ENCODE data around the gene EPS15.
A peak's percentile ranks its signal among the peaks of the same experiment; 100 is the strongest.
"Not testable (repeated sequence)": the region's sequence is repeated elsewhere in the genome, so short reads cannot be mapped to it uniquely, and the experiment has no call there.

The EPS15 gene

DNA sequence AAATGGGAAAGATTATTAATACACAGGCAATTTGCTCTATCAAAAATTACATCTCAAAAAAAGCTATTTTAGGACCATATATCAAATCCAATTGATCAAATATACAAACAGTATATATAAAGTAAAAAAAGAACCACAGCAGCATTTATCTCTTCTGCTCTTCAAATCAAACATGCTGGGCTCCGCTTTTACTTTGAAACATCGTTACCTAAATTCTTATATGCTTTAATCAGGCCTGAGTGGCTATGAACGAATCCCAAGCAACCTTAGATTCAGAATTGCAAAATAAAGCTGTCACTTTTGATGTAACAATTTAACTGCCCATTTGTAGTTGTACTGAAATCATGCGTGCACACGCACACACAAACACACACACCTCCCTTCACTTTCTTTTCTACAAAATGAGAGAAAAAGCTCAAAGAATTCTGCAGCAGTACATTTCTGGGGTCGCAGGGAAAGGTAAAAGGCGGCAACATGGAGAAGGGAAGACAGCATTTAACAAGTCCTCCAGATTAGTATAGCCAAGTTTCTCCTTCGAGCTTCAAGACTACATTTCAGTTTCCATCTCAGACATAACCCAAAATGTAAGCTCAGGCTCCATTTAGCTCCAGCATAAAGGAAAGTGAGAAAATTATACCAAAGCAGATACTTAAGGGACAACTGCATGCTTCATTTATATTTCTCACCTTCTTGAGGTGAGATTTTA is 96.5 kb downstream of the EPS15 start:
- no peak for DNase-seq

DNA sequence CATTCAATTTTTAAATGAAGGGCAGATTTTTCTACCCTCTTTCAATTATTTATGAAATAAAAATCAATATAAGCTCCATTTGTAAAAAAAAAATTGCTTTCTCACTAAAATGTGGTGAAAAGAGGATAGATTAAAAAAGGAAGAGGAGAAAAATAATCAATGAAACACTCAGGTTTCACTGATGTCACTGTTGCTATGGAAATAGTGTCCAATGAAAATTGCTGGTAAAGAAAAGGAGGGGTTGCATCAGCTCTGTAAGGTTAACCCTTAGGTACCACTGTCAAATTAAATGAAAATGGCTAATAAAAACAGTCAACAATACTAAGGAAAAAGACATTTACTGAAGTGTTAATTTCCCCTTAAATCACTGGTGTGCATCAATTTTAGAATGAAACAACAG is 97.1 kb downstream of the EPS15 start:
- peak; percentile 35 to 46 for DNase-seq

DNA sequence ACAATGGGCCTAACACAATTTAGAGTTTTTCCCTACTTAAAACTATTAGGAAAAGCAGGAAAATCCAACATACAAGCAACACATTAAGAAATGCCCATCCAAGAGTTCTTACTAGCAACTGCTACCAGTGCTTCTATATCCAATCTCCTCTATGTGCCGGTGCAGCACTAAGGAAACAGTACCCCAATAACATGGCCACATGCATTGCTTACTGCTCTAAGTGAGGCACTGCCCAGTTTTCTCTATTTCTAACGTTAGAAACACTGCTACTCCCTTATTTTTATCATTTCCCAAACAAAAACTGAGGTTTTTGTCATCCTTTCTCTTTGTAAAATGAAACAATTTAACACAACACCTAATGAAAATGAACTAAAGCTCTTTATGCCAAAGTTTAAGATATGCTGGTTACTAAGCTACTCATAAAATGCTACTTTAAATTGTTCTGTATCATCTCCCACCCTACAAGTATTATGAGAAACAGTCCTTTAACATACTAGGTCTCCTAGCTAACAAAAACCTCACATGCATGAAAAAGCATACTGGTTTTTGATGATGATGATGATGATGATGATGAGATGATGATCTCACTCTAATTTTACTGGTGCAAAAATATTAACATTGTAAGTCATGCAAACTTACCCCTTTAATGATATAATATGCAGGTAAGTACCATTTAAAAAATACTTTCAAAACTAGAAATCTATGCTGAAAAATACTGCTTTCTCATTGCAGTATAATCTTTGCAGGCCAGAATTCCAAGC is 98.0 kb downstream of the EPS15 start:
- DNase-seq: no peak

DNA sequence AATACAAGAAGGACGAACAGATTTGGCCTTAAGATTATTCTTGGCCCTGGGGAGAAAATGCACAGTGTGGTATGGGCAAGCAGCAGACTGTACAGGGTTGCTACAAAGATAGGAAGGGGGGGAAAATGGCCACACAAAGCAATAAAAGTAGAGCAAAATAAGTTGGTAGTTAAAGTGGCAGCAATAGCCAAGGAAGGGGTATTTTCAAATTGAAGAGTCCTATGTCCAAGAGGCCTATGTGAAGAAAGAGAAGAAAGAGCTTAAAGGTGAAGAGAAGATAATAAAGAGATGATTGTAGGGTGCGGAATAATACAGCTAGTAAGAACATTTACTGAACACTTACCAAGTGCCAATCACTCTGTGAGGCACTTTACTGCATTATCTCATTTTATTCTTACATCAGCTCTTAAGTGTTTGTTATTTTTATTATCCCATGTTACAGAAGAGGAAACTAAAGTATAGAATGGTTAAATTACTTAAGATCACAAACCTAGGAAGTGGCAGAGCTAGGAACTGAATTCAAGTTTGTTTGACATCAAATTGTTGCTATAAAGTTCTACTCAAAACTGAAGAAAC is 100.6 kb downstream of the EPS15 start:
- no peak for DNase-seq

DNA sequence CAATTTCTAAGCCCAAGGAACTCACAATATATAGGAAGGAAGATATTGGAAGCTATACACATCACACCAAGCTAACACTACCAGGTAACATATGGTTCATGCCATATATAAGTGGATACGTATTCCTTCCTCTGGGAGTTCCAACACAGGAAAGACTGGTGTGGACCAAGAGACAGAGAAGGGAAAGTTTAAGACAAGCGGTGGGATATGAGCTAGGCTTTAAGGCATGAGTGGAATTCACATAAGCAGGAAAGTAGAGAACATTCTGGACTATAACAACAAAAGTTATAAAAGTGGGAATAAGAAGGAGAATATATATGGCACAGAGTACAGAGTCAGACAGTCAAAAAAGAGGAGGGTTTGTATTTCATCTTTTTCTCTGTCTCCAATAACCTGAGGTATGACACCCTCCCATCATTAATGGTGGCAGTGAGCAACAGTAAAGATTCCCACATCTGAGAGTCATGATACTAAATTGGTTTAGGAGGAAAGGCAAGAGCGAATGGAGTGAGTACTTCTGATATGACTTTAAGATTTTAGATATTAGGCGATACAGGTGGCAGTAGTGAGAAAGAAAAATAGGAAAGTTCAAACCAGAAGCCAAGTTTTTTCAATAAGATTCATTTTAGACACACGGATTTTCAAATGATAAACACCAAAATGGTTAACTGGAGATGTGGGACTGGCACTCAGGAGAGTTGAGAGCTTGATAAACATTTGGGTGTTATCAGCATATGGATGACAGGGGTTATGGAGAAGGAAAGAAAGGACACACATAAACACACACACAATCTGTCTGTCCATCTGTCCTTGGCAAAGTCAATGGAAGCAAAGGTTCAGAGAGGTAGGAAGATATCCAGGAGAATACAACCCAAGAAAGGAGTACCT is 101.3 kb downstream of the EPS15 start:
- DNase-seq: no peak

DNA sequence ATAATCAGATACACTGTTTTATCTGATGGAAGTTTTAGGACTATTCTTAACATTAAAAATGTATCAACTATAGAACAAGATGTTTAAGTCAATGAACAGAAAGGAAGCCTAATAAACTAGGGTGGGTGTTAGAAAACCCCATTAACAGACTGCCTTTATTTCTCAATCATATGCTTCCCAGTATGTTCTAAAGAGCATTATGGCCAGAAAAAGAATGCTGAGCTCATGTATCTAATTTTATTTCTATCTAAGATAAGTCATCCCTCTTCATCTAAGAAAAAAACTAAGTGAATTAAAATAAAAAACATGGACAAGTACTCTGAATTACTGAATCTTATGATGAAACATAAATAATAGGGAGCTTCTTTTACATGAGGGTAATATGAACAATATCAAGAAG is 102.2 kb downstream of the EPS15 start:
- no peak for DNase-seq

DNA sequence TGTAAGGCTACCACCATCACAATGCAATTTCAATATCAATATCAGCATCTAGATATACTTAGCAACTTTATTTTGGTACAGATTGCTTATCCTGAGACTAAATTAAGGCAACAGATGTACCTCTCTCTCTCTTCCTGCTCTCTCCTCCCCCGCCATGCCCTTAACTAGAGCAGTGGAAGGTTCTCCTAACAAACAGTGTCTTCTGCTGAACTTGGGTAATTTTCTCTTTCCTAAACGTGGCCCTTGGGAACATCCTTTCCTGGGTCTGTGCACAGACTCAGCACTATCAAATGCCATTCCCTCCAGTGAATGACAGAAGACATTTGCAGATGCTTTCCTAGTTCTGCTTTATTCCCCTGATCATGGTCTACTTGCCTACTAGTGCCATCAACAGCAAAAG is 103.1 kb downstream of the EPS15 start:
- no peak for DNase-seq

DNA sequence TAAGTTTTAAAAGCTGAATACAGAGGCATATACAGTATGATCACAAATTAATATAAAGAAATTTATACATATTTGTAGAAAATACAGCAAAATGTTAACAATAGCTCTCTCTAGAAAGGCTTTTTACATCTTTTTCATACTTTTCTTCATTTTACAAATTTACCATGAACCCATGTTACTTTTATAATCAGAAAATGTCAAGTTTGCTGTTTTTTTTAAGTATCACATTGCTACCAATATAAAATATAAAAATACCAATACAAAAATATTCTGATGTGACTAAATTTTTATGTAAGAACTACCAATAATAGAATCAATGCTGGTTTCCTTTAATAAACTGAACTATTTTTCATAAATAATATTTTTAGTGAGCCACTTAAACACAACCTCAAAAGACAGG is 104.3 kb downstream of the EPS15 start:
- no peak for DNase-seq

DNA sequence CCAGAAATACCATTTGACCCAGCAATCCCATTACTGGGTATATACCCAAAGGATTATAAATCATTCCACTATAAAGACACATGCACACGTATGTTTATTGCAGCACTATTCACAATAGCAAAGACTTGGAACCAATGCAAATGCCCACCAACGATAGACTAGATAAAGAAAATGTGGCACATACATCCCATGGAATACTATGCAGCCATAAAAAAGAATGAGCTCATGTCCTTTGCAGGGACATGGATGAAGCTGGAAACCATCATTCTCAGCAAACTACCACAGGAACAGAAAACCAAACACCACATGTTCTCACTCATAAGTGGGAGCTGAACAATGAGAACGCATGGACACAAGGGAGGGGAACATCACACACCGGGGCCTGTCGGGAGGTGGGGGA is 107.2 kb downstream of the EPS15 start:
- not testable (repeated sequence) for DNase-seq

DNA sequence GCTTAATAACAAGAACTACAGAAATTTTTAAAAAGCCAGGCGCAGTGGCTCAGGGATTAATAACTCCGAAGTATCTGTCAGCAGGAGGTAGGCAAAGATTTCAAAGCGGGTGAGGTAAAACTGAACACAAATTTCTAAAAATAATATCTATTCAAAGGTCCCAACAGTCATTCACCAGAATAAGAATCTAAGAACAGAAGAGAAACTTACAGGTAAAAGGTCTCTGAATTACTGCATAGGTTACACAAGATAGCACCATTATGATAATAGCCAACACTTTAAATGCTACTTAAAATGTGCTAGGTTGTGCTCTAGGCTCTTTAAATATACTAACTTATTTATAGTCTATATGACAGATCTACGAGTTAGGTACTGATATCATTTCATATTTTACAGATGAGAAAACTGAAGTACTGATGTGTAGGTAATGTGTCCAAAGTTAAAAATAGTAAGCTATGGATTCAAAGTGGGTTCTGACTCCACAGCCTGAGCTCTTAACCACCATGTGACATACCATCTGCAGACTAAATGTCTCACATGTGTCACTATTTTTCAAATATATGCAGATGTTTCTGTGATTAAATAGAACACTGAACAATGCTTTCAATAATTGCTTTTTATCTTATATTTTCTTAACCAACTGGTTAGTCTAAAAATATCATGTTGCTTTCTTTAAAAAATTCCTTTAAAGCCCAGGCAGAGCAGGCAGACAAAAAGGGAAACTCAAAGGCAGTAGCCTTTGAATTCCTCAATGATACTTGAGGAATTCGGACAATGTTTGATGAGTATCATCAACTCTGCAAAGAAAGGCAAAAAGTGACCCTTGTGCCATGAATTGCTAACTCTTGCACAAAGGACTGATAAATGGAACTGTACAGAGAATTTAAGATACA is 108.3 kb downstream of the EPS15 start:
- no peak for DNase-seq

DNA sequence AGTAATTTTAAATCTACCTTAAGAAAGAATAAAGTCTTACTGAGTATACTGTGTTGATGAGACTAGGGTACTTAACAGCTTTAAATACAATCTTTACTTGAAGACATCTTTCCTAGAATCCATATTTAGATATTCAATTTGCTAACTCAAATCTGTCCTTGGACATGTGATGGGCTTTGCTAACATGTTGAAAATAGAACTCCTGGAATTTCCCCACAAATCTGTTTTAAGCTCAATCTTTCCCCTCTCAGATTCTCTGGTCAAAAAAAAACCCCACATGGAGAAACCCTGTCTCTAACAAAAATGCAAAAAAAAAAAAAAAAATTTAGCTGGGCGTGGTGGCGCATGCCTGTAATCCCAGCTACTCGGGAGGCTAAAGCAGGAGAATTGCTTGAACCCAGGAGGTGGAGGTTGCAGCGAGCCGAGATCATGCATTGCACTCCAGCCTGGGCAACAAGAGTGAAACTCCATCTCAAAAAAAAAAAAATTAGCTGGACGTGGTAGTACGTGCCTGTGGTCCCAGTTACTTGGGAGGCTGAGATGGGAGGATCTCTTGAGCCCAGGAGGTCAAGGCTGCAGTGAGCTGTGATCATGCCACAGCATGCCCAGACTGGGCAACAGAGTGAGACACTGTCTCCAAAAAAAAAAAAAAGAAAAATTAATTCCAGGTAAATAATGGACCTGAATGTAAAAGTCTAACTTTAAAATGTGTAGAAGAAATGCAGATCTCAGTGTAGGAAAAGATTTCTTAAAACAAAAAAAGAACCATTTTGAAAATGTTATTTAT is 109.1 kb downstream of the EPS15 start:
- DNase-seq: not testable (repeated sequence)

DNA sequence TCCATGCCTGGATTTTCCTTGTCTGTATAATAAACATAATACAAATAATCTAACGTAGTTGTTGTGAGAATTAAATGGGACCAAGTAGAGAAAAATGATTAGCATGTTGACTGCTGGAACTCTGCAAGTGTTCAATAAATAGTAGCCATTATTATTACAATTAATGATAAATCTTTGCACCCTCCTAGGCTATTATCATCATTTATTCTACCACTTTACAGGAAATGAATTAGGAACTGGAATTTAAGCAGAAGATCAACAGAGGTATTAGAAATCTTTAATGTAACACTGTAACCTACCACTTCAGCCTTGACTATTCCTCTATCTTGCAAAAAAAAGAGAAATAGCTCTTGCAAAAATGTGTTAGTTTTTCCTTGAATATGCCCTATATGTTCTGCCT is 126.8 kb downstream of the EPS15 start:
- DNase-seq: no peak

DNA sequence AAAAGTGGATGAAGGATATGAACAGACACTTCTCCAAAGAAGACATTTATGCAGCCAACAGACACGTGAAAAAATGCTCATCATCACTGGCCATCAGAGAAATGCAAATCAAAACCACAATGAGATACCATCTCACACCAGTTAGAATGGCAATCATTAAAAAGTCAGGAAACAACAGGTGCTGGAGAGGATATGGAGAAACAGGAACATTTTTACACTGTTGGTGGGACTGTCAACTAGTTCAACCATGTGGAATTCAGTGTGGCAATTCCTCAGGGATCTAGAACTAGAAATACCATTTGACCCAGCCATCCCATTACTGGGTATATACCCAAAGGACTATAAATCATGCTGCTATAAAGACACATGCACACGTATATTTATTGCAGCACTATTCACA is 128.4 kb downstream of the EPS15 start:
- DNase-seq: not testable (repeated sequence)

DNA sequence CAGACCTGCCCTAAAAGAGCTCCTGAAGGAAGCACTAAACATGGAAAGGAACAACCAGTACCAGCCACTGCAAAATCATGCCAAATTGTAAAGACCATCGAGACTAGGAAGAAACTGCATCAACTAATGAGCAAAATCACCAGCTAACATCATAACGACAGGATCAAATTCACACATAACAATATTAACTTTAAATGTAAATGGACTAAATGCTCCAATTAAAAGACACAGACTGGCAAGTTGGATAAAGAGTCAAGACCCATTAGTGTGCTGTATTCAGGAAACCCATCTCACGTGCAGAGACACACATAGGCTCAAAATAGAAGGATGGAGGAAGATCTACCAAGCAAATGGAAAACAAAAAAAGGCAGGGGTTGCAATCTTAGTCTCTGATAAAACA is 131.8 kb downstream of the EPS15 start:
- DNase-seq: not testable (repeated sequence)

DNA sequence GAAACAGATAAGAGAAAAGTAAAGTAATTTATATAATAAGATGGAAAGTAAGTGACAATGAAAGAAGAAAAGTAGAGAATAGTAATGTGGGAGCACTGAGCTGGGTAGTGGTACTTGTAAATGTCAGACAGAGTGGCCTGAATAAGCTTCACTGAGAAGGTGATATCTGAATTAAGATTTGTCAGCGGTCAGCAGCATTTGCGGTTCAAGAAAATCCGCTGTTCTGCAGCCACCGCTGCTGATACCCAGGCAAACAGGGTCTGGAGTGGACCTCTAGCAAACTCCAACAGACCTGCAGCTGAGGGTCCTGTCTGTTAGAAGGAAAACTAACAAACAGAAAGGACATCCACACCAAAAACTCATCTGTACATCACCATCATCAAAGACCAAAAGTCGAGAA is 132.8 kb downstream of the EPS15 start:
- DNase-seq: not testable (repeated sequence)

DNA sequence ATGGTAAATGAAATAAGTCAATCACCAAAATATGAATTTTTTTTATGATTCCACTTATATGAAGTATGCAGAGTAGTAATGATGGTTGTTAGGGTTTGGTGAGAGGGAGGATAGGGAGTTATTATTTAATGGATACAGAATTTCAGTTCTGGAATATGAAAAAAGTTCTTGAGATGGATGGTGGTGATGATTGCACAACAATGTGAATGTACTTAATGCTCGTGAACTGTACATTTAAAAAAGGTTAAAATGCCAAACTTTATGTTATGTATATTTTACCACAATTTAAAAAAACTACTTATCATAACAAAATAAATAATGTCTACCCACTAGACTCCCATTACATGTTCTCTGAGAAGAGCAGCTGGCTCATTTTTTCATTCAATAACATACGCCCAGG is 133.3 kb downstream of the EPS15 start:
- DNase-seq: no peak

DNA sequence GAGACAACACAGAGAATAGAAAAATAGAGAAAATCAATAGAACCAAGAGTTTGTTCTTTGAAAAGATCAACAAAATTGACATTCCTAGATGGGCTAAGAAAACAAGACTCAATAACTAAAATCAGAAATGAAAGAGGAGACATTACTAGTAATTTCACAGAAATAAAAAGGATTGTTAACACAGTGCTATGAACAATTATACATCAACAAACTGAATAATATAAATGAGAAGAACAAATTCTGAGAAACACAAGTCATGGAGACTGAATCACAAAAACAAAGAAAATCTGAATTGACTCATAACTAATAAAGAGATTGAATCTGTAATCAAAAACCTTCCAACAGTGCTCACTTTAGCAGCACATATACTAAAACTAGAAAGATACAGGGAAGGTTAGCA is 137.1 kb downstream of the EPS15 start:
- no peak for DNase-seq

DNA sequence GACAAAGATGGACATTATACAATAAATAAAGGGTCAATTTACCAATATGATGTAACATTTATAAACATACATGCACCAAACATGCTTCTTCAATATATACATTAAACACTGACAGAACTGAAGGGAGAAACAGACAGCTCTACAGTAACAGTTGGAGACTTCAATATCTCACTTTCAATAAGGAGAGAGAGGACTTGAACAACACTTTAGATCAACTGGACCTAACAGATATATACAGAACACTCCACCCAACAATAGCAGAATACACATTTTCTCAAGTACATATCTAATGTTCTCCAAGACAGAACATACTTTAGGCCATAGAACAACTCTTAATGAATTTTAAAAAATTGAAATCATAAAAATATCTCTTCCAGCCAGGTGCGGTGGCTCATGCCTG is 138.1 kb downstream of the EPS15 start:
- no peak for DNase-seq

DNA sequence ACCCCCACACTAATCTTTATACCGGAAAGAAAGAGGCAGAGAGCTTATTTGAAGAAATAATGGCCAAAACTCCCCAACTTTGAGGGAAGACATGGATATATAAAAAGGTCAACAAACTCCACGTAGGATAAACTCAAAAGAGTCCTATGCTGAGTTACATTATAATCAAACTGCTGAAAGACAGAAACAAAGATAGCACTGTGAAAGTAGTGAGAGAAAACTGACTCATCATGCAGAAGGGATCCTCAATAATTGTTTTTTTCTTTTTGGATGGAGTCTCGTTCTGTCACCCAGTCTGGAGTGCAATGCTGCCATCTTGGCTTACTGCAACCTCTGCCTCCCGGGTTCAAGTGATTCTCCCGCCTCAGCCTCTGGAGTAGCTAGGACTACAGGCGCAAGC is 140.2 kb downstream of the EPS15 start:
- no peak for DNase-seq

DNA sequence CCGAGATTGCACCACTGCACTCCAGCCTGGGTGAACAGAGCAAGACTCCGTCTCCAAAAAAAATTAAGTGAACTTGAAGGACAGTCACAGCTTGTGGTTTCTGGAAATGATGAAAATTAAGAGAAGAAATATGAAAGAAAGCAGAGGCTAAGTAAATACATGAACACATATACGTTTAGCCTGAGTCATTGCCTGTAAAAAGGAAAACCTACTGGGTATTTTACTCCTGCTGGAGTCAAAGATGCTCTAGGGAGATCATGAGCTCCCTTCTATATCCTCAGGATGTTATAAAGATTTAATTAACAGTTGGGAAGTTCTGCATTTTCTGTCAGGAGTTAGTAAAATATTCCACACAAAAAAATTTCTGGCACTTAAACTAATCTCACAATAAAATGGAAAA is 145.2 kb downstream of the EPS15 start:
- no peak for DNase-seq

DNA sequence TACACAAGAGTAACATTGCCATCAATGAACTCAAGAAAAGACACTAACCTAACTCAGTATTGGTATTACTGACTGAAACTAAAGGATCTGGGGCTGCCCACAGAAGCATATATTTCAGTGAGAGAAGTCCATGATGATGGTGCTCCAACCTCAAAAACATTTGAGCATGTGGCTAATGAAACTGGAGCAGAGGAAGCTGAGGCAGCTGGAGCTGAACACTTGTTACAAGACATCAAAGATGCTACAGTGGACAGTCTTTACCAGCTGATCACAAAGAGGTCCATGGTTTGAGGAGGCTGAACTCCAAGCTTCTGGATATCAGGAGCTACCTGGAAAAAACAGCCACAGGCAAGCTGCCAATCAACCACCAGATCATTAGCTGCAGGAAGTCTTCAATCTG is 146.5 kb downstream of the EPS15 start:
- DNase-seq: no peak

Data from SHP77 (cell line).